Thyroid gland (tissue), 4 donors: Measurements from ENCODE around the gene CEACAM1. TPM values are rescaled to one million over a fixed set of nuclear protein-coding genes. Genes with fewer than 3 reads are reported as not detected.
"Not testable (repeated sequence)": the region's sequence is repeated elsewhere in the genome, so short reads cannot be mapped to it uniquely, and the experiment has no call there.

ENCODE experiments used
- DNase-seq, 2 donors: peaks; one replicate each; pipeline ENCODE4 v3.0.0-alpha.2; 2019
- H3K27ac ChIP-seq, 3 donors: fragments of 200-600 bp; sonication (generic); 1 replicate in 2 of 3; 2 replicates in 1 of 3; pipeline ENCODE4 v1.5.1; 2016 to 2019; ENCODE audit warnings: mild to moderate bottlenecking in 1 of 3, moderate library complexity in 1 of 3
- H3K27me3 ChIP-seq: fragments of 200-600 bp; sonication (generic); one replicate; pipeline ENCODE4 v1.5.1; 2019
- H3K36me3 ChIP-seq, 2 donors: fragments of 200-600 bp; sonication (generic); one replicate each; pipeline ENCODE4 v1.5.1; 2016 to 2019
- H3K4me1 ChIP-seq, 2 donors: fragments of 200-600 bp; sonication (generic); one replicate each; pipeline ENCODE4 v1.5.1; 2017 to 2019
- H3K4me3 ChIP-seq, 3 donors: fragments of 200-600 bp; sonication (generic); replicated peaks in 1 of 3; 1 replicate in 2 of 3; 2 replicates in 1 of 3; pipeline ENCODE4 v1.5.1; 2016; ENCODE audit warnings: mild to moderate bottlenecking in 1 of 3
- H3K9me3 ChIP-seq: fragments of 200-600 bp; sonication (generic); one replicate; pipeline ENCODE4 v1.5.1; 2017
- POLR2A ChIP-seq, 2 donors: fragments of 450-650 bp; IDR thresholded peaks; one replicate each; pipeline ENCODE4 v1.6.1; 2017; ENCODE audit warnings: antibody characterized with exemption in 2 of 2, mild to moderate bottlenecking in 2 of 2, moderate library complexity in 1 of 2
- WGBS, 2 donors: methylation state at CpG; one replicate each; pipeline ENCODE4 v1.1.5; 2017; 5-methylcytosine and 5-hydroxymethylcytosine counted together
- intact Hi-C: fragments of 100-400 bp; cut with DNase I; formaldehyde crosslinking; loops from one replicate; pipeline ENCODE4 v1.15.1; 2023
- total RNA-seq, 4 donors: library from RNA; depleted of rRNA; stranded (reverse); fragments of >200 nt; gene quantifications; one replicate each; pipeline ENCODE4 v1.2.3, GENCODE V29; 2016
- TF ChIP-seq, protein P1 (sequence below), 6 experiments: fragments of 200-600 bp in 3 of 6; fragments of 450-650 bp in 3 of 6; sonication (generic) in 3 of 6; IDR thresholded peaks; one replicate each; pipeline ENCODE4 v1.5.1; 2016 to 2019; ENCODE audit warnings: antibody characterized with exemption in 6 of 6, mild to moderate bottlenecking in 2 of 6, inconsistent platforms in 1 of 6, moderate library complexity in 1 of 6

The CEACAM1 gene
- total RNA-seq, 4 donors from 2014 or later = 2.1 to 21.5 (median 3.6) TPM

GRCh38 chr19:42501733-42502132, 26.5 kb downstream of the CEACAM1 start:
- Histone ChIP-seq H3K27me3 (no peaks in the 10 kb centered on the region), H3K9me3 (no peaks in the 10 kb centered on the region), H3K4me1 (no peaks in the 10 kb centered on the region), H3K4me3 (no peak overlapping the region), H3K36me3 (no peaks in the 10 kb centered on the region), H3K27ac (no peak overlapping the region)
- intact Hi-C loops = no loop called here
- 79 to 85% methylated on average over 1 of the region's 1 CpG for WGBS, 2 donors
- TF ChIP-seq POLR2A (IDR thresholded peaks at IDR 0.05) = no peak
- TF ChIP-seq, protein P1, sequence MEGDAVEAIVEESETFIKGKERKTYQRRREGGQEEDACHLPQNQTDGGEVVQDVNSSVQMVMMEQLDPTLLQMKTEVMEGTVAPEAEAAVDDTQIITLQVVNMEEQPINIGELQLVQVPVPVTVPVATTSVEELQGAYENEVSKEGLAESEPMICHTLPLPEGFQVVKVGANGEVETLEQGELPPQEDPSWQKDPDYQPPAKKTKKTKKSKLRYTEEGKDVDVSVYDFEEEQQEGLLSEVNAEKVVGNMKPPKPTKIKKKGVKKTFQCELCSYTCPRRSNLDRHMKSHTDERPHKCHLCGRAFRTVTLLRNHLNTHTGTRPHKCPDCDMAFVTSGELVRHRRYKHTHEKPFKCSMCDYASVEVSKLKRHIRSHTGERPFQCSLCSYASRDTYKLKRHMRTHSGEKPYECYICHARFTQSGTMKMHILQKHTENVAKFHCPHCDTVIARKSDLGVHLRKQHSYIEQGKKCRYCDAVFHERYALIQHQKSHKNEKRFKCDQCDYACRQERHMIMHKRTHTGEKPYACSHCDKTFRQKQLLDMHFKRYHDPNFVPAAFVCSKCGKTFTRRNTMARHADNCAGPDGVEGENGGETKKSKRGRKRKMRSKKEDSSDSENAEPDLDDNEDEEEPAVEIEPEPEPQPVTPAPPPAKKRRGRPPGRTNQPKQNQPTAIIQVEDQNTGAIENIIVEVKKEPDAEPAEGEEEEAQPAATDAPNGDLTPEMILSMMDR (IDR thresholded peaks at IDR 0.05) = no peak
- DNase-seq = no peak

GRCh38 chr19:42501243-42501642, 27.0 kb downstream of the CEACAM1 start:
- H3K27ac ChIP-seq, H3K27me3 ChIP-seq, H3K9me3 ChIP-seq, H3K36me3 ChIP-seq, H3K4me1 ChIP-seq, DNase-seq, intact Hi-C loops, H3K4me3 ChIP-seq: not testable (repeated sequence)
- WGBS, 2 donors = 89 to 96% methylated on average over 3 of the region's 3 CpGs

DNA sequence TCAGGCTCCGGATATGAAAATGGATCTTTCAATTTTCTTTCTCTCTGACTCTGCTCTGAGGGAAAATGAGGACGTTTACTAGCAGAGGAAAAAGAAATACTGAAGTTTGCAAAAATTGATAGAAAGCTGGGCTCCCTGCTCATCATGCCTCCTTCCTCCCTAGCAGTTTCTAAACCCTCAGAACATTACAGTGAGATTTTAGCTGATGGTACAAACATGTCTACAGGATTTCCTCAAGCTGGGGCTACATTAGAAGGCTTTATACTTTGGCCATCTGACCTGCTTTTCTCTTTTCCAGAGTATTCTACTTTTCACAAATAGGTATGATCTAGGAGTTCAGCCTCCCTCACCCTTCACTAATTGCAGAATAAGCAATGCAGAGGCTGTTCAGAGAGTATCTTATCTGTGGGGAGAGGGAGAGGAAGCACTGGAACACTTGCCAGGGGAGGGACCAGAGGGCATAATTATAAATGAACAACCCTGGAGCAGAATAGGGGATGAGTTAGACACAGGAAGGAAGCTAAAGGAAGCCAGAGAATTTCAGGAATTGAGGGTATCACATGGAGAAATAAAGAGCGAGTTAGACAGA, 30.0 kb downstream of the CEACAM1 start:
- Histone ChIP-seq H3K4me1 (no peaks in the 10 kb centered on the region), H3K36me3 (no peaks in the 10 kb centered on the region), H3K4me3 (no peak overlapping the region), H3K27ac (no peak overlapping the region), H3K9me3 (no peaks in the 10 kb centered on the region), H3K27me3 (no peaks in the 10 kb centered on the region)
- 71 to 81% methylated on average over 3 of the region's 3 CpGs for WGBS, 2 donors
- intact Hi-C loops = no loop called here
- TF ChIP-seq POLR2A (IDR thresholded peaks at IDR 0.05) = no peak
- TF ChIP-seq, protein P1 (IDR thresholded peaks at IDR 0.05) = no peak
- DNase-seq = no peak

DNA sequence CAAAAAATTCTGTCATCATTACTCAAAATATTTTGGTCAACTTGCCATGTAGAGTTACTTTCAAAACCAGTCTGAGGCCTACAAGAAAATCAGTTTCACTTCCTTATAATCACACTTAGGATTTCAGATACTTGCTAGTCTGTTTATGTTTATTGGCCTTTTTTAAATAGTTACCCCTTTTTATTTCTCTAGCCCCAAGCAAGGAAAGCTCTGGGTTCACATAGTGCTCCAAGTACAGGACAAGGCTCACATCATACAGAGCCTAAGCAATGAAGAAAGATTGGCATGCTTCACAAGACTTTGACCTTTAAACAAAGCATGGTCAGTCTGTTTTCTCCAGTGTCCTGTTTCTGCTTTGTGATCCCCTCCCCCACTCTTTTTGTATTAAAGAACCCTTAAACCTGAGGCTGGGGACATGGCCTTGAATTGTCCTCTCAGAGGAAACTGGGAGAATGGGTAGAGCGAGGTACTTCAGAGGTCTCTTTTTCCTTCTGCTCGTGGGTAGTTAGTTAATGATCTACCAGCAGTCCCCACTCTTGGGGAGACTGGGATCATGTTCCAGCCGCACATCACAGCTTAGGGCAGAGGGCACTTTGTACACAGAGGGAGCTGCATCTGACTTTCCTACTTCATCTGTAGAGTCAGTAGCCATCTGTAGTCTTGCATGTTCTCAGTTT, 30.7 kb downstream of the CEACAM1 start:
- DNase-seq = no peak

GRCh38 chr19:42496460-42497133, 31.7 kb downstream of the CEACAM1 start:
- no peaks in the 10 kb centered on the region for H3K4me1 ChIP-seq
- H3K9me3 ChIP-seq = no peaks in the 10 kb centered on the region
- no peak overlapping the region for H3K4me3 ChIP-seq
- H3K36me3 ChIP-seq = no peaks in the 10 kb centered on the region
- no peak for DNase-seq
- no peak overlapping the region for H3K27ac ChIP-seq
- TF ChIP-seq, protein P1 (IDR thresholded peaks at IDR 0.05) = no peak
- TF ChIP-seq POLR2A (IDR thresholded peaks at IDR 0.05) = no peak
- no peaks in the 10 kb centered on the region for H3K27me3 ChIP-seq
- intact Hi-C loops = no loop called here
- WGBS, 2 donors = 86 to 97% methylated on average over 2 of the region's 2 CpGs

More for the DNA sequence above, 30.7 kb downstream of the CEACAM1 start:
- 74 to 77% methylated on average over 3 of the region's 3 CpGs for WGBS, 2 donors
- intact Hi-C loops = no loop called here
- H3K27ac ChIP-seq = no peak overlapping the region
- no peaks in the 10 kb centered on the region for H3K9me3 ChIP-seq
- TF ChIP-seq, protein P1 (IDR thresholded peaks at IDR 0.05) = no peak
- TF ChIP-seq POLR2A (IDR thresholded peaks at IDR 0.05) = no peak
- H3K27me3 ChIP-seq = no peaks in the 10 kb centered on the region
- H3K36me3 ChIP-seq = no peaks in the 10 kb centered on the region
- no peaks in the 10 kb centered on the region for H3K4me1 ChIP-seq
- H3K4me3 ChIP-seq = no peak overlapping the region
